Measurements from ENCODE around the gene PWP1. TPM values are rescaled to one million over a fixed set of nuclear protein-coding genes. Genes with fewer than 3 reads are reported as not detected.

Gene PWP1
- total RNA-seq, result 13.3 TPM

DNA sequence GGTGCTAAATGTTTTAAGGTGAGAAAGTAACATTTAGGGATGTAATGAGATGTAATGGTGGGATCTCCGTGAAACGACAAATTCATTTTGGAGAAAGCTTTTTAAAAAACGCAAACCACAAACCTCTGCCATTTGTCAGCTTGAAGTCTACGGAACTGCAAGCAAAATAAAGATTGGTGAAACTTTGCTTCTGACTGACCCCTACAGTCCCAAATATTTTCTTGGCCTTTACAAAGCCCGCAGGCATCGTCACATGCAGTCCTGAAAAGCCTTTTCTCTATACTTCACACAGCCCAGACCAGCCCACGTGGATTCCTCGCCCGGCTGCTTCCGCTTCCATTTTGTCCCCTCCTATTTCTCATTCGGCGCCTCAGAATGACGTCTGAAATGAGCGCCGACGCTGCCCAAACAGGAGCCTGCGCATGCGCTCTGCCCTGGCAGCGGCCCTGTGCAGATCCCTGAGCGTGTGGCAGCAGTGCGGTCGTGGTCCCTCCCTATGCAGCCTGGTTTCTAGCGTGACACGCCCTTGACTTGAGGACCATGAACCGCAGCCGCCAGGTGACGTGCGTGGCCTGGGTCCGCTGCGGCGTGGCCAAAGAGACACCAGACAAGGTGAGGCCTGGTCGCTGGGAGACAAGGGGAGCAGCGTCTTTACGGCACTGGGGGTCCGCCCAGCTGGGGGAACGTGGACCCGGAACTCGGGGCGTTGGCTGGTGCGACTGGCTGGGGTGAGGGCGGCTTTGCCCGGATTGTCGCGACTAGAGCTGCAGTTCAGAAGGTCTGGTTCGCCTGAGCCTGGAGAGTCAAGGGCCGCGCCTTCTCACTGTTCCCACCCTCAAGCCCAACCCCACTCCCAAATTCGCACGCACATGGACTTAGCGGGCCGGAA lies at the start of gene PWP1:
TSS of gene PWP1 (plus strand) at position 440 of the 889 bp plus-strand sequence. CDS start at position 541, 101 bp downstream.
- ATAC-seq, result peak; percentile 89
- DNase-seq (ENCODE audit: low spot score), result peak; percentile 97

DNA sequence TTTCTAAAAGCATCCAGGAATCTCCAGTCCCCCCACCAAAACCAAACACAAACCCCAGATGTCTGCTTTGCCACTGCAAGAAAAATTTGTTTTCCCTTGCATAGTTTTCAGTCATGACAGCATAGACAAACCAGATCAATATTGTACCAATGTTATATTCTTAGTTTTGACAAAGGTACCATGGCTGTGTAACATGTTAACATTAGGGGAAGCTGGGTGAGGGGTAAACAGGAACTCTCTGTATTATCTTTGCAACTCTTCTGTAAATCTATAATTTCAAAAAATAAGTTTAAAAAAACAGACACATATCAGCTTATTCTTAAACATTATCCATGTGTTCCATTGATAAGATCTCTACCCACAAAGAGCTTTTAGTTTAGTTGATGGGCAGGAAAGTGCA lies 44.4 kb upstream of the PWP1 start:
- ATAC-seq (no peak), DNase-seq (ENCODE audit: low spot score) (no peak)

DNA sequence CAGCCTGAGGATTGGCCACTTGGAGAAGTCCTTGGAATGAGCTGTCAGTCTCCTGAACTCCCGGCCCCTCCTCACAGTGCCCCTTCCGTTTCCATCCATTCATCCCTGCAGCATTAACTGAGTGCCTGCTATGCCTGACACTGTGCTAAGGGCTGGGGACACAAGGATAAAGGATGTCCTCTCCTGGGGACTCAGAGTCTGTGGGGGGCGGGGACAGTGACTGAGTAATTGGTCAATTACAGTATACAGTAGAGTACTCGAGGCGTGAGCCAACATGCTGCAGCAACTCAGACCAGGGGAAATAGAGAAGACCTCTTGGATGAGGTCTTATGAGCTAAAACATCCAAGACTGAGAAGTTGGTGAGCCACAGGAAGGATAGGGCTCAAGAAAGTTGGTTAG lies 43.4 kb upstream of the PWP1 start:
- DNase-seq (ENCODE audit: low spot score), result no peak
- ATAC-seq, result no peak

DNA sequence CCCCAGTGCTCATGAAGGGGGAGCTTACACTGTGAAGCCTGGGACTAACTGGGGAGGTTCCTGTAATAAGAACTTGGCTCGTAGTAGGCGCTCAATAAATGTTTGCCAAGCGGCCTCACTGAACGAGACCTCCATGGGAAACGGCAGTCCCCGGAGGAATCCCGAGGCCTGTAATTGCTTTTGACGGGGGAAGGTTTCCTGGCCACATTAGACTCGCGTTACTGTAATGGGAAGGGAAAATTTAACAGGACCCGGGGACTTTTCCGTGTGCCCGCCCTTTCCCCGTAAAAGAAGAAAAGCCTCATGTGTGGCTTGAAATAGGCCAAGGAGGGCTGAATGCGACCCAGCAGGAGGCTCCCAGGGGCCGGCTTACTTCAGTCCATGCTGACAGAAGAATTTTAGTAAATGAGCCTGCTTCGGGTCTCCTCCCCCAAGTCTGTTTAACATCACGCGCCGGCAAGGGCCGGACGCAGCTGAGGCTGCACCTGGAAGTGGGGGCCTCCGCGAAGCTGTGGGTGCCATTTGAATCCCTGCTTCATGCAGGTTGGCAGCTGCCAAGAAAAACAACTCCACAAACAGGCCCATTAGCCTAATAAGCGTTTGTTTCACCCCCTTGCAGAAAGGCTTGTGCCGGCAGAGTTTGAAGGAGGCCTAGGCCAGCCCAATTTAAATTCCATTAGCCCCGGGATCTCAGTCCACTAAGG lies 39.8 kb upstream of the PWP1 start:
- DNase-seq (ENCODE audit: low spot score) (no peak), ATAC-seq (no peak)

- ATAC-seq, result no peak
- no peak for DNase-seq (ENCODE audit: low spot score)
These were observed 39.2 kb upstream of the PWP1 start for GRCh38 chr12:107646436-107646835.

GRCh38 chr12:107649661-107650061 lies 35.9 kb upstream of the PWP1 start:
- ATAC-seq, result no peak

DNA sequence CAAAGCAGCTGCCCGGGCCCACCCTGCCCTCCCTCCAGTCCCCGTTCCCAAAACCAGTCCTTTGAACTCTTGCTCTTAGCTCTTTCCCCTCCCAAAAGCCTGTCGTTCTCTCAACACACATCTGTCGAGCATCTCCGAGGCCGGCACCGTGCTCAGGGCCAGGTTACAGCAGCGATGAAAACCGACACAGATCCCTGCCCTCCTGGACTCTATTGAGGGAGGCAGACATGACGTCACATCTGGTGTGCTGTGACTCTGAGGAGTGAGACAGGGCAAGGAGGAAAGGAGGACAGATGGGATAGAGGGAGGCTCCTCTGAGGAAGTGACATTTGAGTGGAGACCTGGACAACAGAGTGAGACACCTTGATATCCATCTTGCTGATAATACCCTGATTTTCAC lies 34.6 kb upstream of the PWP1 start:
- ATAC-seq, result no peak
- DNase-seq (ENCODE audit: low spot score), result no peak

More at GRCh38 chr12:107649661-107650061, 35.9 kb upstream of the PWP1 start:
- no peak for DNase-seq (ENCODE audit: low spot score)

DNA sequence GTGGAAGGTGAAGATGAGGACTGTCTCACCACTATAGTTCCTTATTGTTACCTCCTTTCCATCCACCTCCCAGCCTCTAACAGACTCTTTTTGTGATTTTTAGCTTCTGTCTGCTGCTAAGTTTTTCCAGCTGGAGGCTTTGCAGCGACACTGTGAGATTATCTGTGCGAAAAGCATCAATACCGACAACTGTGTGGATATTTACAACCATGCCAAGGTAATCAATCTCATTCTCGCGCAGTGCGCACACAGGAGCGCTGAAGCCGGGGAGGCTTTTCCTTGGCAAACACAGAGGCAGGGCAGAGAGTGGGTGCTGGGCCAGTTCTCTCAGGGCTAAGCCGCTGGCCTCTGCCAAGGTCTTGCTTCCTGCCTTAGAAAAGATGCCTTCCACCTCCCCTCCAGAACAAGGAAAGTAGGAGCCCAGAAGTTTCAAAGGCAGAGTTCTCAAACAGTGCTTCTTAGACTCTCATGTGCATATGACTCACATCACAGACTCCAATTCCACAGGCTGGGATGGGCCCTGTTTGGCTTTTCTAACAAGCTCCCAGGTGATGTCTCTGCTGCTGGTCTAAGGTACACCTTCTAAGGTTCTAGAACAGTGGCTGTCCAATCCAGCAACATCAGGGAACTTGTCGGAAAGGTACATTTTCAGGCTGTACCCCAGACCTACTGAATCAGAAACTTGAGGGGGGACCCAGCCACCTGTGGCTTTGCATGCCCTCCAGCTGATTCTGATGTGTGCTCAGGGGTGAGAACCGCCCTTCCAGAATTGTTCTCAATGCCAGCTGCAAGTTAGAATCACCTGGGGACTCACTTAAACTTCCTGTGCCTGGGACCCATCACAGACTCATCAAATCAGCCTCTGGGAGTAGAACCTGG lies 33.8 kb upstream of the PWP1 start:
- ATAC-seq, result no peak
- DNase-seq (ENCODE audit: low spot score), result no peak

GRCh38 chr12:107653519-107653918 lies 32.1 kb upstream of the PWP1 start:
- no peak for ATAC-seq
- no peak for DNase-seq (ENCODE audit: low spot score)

GRCh38 chr12:107654873-107655272 lies 30.7 kb upstream of the PWP1 start:
- ATAC-seq, result peak; percentile 69

GRCh38 chr12:107655281-107656065 lies 30.1 kb upstream of the PWP1 start:
- peak; percentile 16 for ATAC-seq
- no peak for DNase-seq (ENCODE audit: low spot score)

More at GRCh38 chr12:107654873-107655272, 30.7 kb upstream of the PWP1 start:
- peak; percentile 83 for DNase-seq (ENCODE audit: low spot score)

GRCh38 chr12:107656302-107656701 lies 29.3 kb upstream of the PWP1 start:
- DNase-seq (ENCODE audit: low spot score) (no peak), ATAC-seq (no peak)

- DNase-seq (ENCODE audit: low spot score) (peak; percentile 60), ATAC-seq (peak; percentile 41)
These were observed 28.5 kb upstream of the PWP1 start for GRCh38 chr12:107657133-107657532.

GRCh38 chr12:107657621-107658020 lies 28.0 kb upstream of the PWP1 start:
- peak; percentile 91 for DNase-seq (ENCODE audit: low spot score)
- ATAC-seq, result peak; percentile 73

DNA sequence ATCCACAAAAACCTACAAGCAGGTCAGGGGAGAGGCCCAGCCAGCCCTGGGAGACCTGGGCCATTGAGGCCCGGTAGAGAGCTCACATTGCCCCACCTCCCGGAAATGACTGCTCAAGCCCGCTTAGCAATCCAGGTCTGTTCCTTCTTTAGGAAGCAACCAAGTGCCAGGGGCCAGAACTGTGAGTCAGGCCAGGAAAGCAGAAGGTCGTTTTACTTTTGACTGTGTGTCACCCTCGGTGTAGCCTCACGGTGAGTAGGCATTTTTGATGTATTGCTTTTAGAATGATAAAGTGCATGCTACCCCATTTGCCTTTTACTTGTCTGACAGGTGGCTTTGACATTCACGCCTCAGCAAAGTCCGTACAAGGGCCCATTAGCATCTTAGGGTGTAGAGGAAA lies 25.4 kb upstream of the PWP1 start:
- no peak for ATAC-seq
- no peak for DNase-seq (ENCODE audit: low spot score)

DNA sequence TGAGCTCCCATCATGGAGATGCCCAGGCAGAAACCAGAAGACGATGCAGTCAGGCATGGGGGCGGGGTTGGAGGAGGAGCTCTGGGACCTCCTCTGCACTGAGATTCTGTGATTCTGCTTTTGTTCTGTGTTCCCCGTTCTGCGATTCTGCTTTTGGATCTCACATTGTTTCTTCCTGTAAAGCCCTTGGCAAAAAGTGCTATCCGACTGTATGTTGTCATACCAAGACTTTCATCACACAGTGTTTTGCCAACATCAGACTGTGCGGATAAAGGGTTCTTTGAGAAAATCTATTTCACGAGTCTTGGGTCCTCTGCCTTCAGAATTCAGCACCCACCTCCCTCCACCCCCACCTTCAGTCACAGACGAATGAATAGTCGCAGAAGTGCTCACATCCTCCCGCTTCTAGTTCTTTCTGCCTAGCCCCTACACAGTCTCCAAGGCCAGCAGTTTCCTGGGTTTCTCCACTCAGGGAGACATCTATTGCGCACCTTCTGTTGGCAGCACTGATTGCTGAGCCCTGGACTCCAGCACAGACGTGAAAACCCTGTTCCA lies 24.7 kb upstream of the PWP1 start:
- ATAC-seq, result peak; percentile 50
- peak; percentile 55 for DNase-seq (ENCODE audit: low spot score)

GRCh38 chr12:107661830-107662229 lies 23.8 kb upstream of the PWP1 start:
- ATAC-seq, result no peak

DNA sequence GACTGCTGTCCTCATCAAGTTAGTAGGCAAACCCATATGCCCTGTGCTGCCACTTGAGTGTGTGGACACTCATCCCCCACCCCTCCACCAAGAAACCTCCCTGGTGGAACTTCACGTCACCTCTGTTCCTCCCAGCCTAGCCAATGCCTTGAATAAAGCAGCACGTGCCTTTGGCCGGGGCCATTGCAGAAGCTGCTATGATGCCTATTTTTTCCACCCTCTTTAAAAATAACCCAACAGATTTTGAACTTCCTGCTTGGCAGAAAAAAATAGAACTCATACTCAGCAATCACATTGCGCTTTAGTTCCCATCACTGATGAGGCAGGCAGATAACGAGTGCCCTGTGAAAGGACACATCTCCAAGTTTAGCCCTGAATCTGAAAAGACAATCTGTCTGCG lies 23.1 kb upstream of the PWP1 start:
- DNase-seq (ENCODE audit: low spot score) (no peak), ATAC-seq (no peak)

More at GRCh38 chr12:107661830-107662229, 23.8 kb upstream of the PWP1 start:
- no peak for DNase-seq (ENCODE audit: low spot score)

DNA sequence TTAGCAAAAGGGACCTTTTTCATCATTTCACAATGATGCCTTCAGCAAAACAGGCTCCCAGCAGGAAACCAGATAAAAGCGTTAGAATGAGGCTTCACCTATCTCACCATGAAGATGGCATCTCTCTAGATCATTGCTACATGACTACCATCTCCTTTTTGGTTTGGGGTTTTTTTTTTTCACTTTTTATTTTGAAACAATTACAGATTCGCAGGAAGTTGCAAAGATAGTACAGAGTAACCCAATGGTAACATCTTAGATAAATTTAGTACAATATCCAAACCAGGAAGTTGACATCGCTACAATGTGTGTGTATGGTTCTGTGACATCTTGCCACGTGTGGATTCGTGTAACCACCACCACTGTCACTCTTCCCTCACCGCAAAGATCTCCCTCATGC lies 22.3 kb upstream of the PWP1 start:
- ATAC-seq (no peak), DNase-seq (ENCODE audit: low spot score) (no peak)

- no peak for ATAC-seq
These were observed 19.6 kb upstream of the PWP1 start for GRCh38 chr12:107666009-107666408.

More at GRCh38 chr12:107666009-107666408, 19.6 kb upstream of the PWP1 start:
- no peak for DNase-seq (ENCODE audit: low spot score)
